Measurements from ENCODE around the gene TMEM19.

- TF ChIP-seq CTCF (IDR thresholded peaks at IDR 0.05) = no peak
- no peak for TF ChIP-seq POLR2A (IDR thresholded peaks at IDR 0.05)
- TF ChIP-seq EP300 (IDR thresholded peaks at IDR 0.05) = no peak
Measured at GRCh38 chr12:71684081-71684480, 1.8 kb upstream of the TMEM19 start.

Data from stomach (tissue), 4 donors.